HK-2 (cell line): Measurements from ENCODE around the gene SVOPL.

Source experiments
- DNase-seq: peaks from one replicate; pipeline ENCODE4 v3.0.0-alpha.2; 2018; ENCODE audit not compliant: unreplicated experiment

Gene SVOPL

GRCh38 chr7:138661069-138661635, 40.0 kb downstream of the SVOPL start:
- no peak for DNase-seq

- DNase-seq = no peak
These were observed 42.3 kb downstream of the SVOPL start for GRCh38 chr7:138658889-138659288.

GRCh38 chr7:138657854-138658386, 43.2 kb downstream of the SVOPL start:
- DNase-seq = no peak

- DNase-seq = no peak
These were observed 44.2 kb downstream of the SVOPL start for GRCh38 chr7:138656952-138657351.

- DNase-seq = no peak
These were observed 46.5 kb downstream of the SVOPL start for GRCh38 chr7:138654616-138655015.

- no peak for DNase-seq
These were observed 51.7 kb downstream of the SVOPL start for GRCh38 chr7:138649506-138649905.

- DNase-seq = no peak
These were observed 55.9 kb downstream of the SVOPL start for GRCh38 chr7:138645284-138645683.

- no peak for DNase-seq
These were observed 68.1 kb downstream of the SVOPL start for GRCh38 chr7:138632826-138633602.

GRCh38 chr7:138632384-138632783, 68.8 kb downstream of the SVOPL start:
- no peak for DNase-seq

GRCh38 chr7:138630059-138630610, 71.0 kb downstream of the SVOPL start:
- DNase-seq = no peak

GRCh38 chr7:138627361-138627760, 73.8 kb downstream of the SVOPL start:
- DNase-seq = no peak

GRCh38 chr7:138626846-138627245, 74.3 kb downstream of the SVOPL start:
- no peak for DNase-seq

GRCh38 chr7:138625849-138626230, 75.3 kb downstream of the SVOPL start:
- no peak for DNase-seq

GRCh38 chr7:138625084-138625848, 75.9 kb downstream of the SVOPL start:
- no peak for DNase-seq

- DNase-seq = no peak
These were observed 78.3 kb downstream of the SVOPL start for GRCh38 chr7:138622841-138623240.

- DNase-seq = no peak
These were observed 82.2 kb downstream of the SVOPL start for GRCh38 chr7:138618933-138619332.

GRCh38 chr7:138618506-138618905, 82.7 kb downstream of the SVOPL start:
- DNase-seq = no peak

GRCh38 chr7:138616085-138616484, 85.1 kb downstream of the SVOPL start:
- no peak for DNase-seq

GRCh38 chr7:138613630-138614029, 87.5 kb downstream of the SVOPL start:
- DNase-seq = no peak

- no peak for DNase-seq
These were observed 90.4 kb downstream of the SVOPL start for GRCh38 chr7:138610671-138611170.

- DNase-seq = no peak
These were observed 92.9 kb downstream of the SVOPL start for GRCh38 chr7:138608275-138608674.
